Lower lobe of right lung (tissue), 2 donors: ENCODE data around the gene TTYH1. TPM values are rescaled to one million over a fixed set of nuclear protein-coding genes. Genes with fewer than 3 reads are reported as not detected.
"Not testable (repeated sequence)": the region's sequence is repeated elsewhere in the genome, so short reads cannot be mapped to it uniquely, and the experiment has no call there.

ENCODE experiments used
- ATAC-seq, 2 donors: fragments of 200-7000 bp; cut with Tn5 transposase; one replicate each; pipeline ENCODE4 v1.9.1; 2020 to 2022; ENCODE audit warnings: mild to moderate bottlenecking in 2 of 2, moderate library complexity in 2 of 2
- DNase-seq: peaks from one replicate; pipeline ENCODE4 v3.0.0-alpha.2; 2020
- H3K27ac ChIP-seq: fragments of 200-600 bp; one replicate; pipeline ENCODE4 v1.8.0; 2022
- H3K27me3 ChIP-seq: fragments of 200-600 bp; one replicate; pipeline ENCODE4 v1.8.0; 2022; ENCODE audit warnings: low read depth
- H3K36me3 ChIP-seq: fragments of 200-600 bp; one replicate; pipeline ENCODE4 v1.8.0; 2022; ENCODE audit warnings: mild to moderate bottlenecking
- H3K4me1 ChIP-seq: fragments of 200-600 bp; one replicate; pipeline ENCODE4 v1.8.0; 2022
- H3K4me3 ChIP-seq: fragments of 200-600 bp; one replicate; pipeline ENCODE4 v1.8.0; 2022; ENCODE audit warnings: mild to moderate bottlenecking
- H3K9me3 ChIP-seq: fragments of 200-600 bp; one replicate; pipeline ENCODE4 v1.8.0; 2022
- intact Hi-C: fragments of 100-400 bp; cut with DNase I; formaldehyde crosslinking; loops from one replicate; pipeline ENCODE4 v1.11.0; 2022
- total RNA-seq: library from RNA; stranded (reverse); fragmentation: NEBNext Ultra II Directional; extraction: Animal tissue kit (Norgen Biotek cat#: 25700); gene quantifications from one replicate; pipeline ENCODE4 v1.2.1, GENCODE V29; 2021
- TF ChIP-seq, protein P1 (sequence below): fragments of 200-600 bp; IDR thresholded peaks from one replicate; pipeline ENCODE4 v1.8.0; 2022; ENCODE audit warnings: antibody characterized with exemption, mild to moderate bottlenecking
- donor health status: DM: no; HTN: yes; CAD: no; lungs with severe emphysema.

TTYH1 gene
- total RNA-seq, 1 donor from 2014 or later: not detected

- peaks cover 21% of the 10 kb centered on the region for H3K4me1 ChIP-seq
- intact Hi-C loops: no loop called here
- H3K36me3 ChIP-seq: no peaks in the 10 kb centered on the region
- no peaks in the 10 kb centered on the region for H3K27me3 ChIP-seq
- TF ChIP-seq, protein P1, sequence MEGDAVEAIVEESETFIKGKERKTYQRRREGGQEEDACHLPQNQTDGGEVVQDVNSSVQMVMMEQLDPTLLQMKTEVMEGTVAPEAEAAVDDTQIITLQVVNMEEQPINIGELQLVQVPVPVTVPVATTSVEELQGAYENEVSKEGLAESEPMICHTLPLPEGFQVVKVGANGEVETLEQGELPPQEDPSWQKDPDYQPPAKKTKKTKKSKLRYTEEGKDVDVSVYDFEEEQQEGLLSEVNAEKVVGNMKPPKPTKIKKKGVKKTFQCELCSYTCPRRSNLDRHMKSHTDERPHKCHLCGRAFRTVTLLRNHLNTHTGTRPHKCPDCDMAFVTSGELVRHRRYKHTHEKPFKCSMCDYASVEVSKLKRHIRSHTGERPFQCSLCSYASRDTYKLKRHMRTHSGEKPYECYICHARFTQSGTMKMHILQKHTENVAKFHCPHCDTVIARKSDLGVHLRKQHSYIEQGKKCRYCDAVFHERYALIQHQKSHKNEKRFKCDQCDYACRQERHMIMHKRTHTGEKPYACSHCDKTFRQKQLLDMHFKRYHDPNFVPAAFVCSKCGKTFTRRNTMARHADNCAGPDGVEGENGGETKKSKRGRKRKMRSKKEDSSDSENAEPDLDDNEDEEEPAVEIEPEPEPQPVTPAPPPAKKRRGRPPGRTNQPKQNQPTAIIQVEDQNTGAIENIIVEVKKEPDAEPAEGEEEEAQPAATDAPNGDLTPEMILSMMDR: no peak
- H3K9me3 ChIP-seq: no peaks in the 10 kb centered on the region
- ATAC-seq (peak; percentile 51 to 73), DNase-seq (peak; percentile 73)
- H3K4me3 ChIP-seq: no peak overlapping the region
- peak overlapping the region; percentile 13 for H3K27ac ChIP-seq
These were observed 41.3 kb upstream of the TTYH1 start for GRCh38 chr19:54373781-54374631.

DNA sequence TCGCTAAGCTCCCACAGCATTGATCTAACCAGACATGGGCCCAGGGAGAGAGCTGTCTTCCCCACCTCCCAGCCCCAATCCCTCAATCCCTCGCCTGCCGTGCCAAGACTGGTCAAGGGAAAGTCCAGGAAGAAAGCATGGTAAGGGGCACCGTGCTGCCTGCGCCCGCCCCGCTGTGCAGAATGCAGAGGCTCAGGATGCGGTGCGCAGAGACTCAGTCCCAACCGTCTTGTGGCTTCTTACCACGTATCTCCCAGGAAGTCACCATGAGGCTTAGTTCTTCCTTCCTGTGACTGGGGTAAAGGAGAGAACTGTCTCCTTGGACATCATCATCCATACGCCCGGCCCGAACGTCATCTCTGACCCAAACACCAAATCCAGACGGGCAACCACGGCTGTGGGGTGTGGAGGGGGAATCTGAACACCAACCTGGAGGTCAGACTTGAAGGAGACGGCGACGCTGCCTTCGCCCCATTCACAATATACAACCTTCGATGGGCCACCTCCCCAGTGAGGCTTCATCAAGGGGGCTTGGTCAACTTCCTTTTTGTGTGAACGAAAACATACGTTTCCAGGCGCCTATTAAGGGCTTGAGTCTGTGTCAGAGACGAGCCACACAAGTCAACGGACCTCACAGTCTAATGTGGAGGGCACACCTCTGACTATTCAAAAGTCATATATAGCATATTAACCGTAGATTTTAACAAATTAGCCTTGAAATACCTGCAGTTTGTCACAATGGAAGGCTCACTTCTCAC, 39.9 kb upstream of the TTYH1 start:
- intact Hi-C loops, H3K9me3 ChIP-seq, H3K36me3 ChIP-seq, DNase-seq, H3K27me3 ChIP-seq, H3K4me3 ChIP-seq: not testable (repeated sequence)
- Histone ChIP-seq H3K27ac (peak overlapping the region; percentile 46), H3K4me1 (peaks cover 21% of the 10 kb centered on the region)
- ATAC-seq: peak; percentile 35 to 64

DNA sequence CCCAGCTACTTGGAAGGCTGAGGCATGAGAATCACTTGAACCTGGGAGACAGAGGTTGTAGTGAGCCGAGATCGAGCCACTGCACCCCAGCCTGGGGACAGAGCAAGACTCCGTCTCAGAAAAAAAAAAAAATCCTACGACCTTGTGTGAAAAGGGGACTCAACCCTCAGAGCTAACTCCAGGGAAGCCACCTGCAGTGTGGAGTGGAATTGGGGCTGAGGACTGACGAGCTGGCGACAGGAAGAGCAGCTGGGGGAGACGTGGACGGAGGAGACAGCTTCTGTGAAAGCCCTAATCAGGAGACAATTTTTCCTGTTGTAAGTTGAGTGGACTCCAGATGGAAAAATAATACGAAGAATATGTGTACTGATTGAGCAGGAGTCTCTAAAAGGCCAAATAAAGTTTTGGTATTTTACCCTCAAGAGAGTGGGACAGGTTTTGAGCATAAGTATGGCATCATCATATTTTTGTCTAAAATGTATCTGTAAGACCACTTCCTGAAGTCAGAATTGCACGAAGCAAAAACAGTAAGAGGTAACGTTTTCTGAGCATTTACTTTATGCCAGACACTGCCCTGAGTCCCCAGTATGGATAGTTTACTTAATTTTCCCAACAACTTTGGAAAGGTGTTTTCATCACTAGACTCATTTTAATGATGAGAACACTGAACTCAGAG, 38.5 kb upstream of the TTYH1 start:
- Histone ChIP-seq H3K9me3 (no peaks in the 10 kb centered on the region), H3K4me1 (peaks cover 16% of the 10 kb centered on the region), H3K27me3 (no peaks in the 10 kb centered on the region), H3K27ac (no peak overlapping the region), H3K36me3 (no peaks in the 10 kb centered on the region), H3K4me3 (no peak overlapping the region)
- no peak for ATAC-seq
- TF ChIP-seq, protein P1: no peak
- intact Hi-C loops: no loop called here
- no peak for DNase-seq

GRCh38 chr19:54379187-54379678, 36.0 kb upstream of the TTYH1 start:
- no peak for ATAC-seq
- TF ChIP-seq, protein P1: no peak
- H3K4me1 ChIP-seq: peaks cover 5% of the 10 kb centered on the region
- no peak overlapping the region for H3K4me3 ChIP-seq
- H3K9me3 ChIP-seq: no peaks in the 10 kb centered on the region
- DNase-seq: no peak
- no peaks in the 10 kb centered on the region for H3K36me3 ChIP-seq
- no peak overlapping the region for H3K27ac ChIP-seq
- intact Hi-C loops: no loop called here
- H3K27me3 ChIP-seq: no peaks in the 10 kb centered on the region

DNA sequence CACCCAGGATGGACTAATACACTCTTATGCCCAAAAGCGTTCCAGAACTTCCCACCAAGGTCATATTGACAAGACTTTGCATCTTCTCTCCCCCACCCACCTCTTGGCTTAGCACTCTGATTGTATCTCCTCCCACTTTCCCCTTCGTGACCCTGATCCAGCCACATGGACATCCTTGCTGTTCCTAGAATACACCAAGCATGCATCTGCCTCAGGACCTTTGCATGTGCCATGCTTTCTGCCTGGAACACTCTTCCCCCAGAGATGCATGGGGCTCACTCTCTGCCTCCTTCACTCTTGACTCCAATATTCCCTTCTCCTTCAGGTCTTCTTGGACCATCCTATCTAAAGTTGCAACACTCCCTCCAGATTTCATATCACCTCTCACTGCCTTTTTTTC, 34.4 kb upstream of the TTYH1 start:
- TF ChIP-seq, protein P1: no peak
- Histone ChIP-seq H3K27me3 (no peaks in the 10 kb centered on the region), H3K36me3 (no peaks in the 10 kb centered on the region), H3K9me3 (no peaks in the 10 kb centered on the region), H3K27ac (no peak overlapping the region), H3K4me3 (no peak overlapping the region), H3K4me1 (peaks cover 5% of the 10 kb centered on the region)
- intact Hi-C loops: no loop called here
- ATAC-seq (no peak), DNase-seq (no peak)

DNA sequence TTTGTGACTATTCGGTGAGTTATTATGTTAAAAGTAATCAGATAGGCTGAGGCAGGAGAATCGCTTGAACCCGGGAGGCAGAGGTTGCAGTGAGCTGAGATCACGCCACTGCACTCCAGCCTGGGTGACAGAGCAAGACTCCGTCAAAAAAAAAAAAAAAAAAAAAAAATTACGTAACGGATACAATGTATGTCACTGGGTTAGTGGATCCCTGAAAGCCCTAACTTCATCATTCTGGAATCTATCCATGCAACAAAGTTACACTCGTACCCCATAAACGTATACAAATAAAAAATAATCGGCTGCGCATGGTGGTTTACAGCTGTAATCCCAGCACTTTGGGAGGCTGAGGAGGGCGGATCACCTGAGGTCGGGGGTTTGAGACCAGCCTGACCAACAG, 33.2 kb upstream of the TTYH1 start:
- H3K4me1 ChIP-seq, intact Hi-C loops, H3K4me3 ChIP-seq, H3K27ac ChIP-seq, H3K36me3 ChIP-seq, H3K27me3 ChIP-seq, ATAC-seq, H3K9me3 ChIP-seq, DNase-seq: not testable (repeated sequence)
